GM06990 (cell line): ENCODE results near the gene CLEC2L.

ENCODE experiments used
- DNase-seq: peaks from one replicate; pipeline ENCODE4 v3.0.0-alpha.2; 2011; ENCODE audit not compliant: insufficient read length; ENCODE audit errors: extremely low read depth
- H3K27me3 ChIP-seq: replicated peaks from 2 replicates; pipeline ENCODE4 v1.6.0; 2011; ENCODE audit warnings: low read length; ENCODE audit not compliant: control insufficient read depth, insufficient read depth
- H3K36me3 ChIP-seq: 2 replicates; pipeline ENCODE4 v1.5.1; 2011; ENCODE audit warnings: low read length; ENCODE audit not compliant: control insufficient read depth, insufficient read depth
- H3K4me3 ChIP-seq: replicated peaks from 2 replicates; pipeline ENCODE4 v1.5.1; 2011; ENCODE audit warnings: low read depth, mild to moderate bottlenecking, control low read depth, low read length
- TF ChIP-seq, protein P1 (sequence below): IDR thresholded peaks from 2 replicates; pipeline ENCODE4 v1.5.1; 2011; ENCODE audit warnings: low read length, control low read depth, mild to moderate bottlenecking, inconsistent platforms; ENCODE audit not compliant: insufficient read depth, poor library complexity, severe bottlenecking

Gene CLEC2L

DNA sequence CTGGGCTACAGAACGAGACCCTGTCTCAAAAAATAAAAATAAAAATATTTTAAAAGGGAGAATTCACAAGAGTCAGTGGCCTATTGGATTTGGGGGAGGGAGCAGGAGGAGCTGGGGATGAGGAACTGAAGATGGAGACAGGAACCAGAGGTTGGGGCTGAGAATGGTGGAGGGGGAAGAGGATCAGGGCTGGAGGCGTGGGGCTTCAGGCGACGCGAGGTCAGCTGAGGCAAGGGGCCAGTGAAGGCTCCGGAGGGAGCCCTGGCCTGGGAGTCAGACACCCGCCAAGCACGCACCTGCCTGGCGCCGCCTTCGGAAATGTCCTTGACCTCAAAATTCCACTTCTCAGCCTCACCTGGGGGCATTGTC is 671 bp upstream of the CLEC2L start:
- TF ChIP-seq, protein P1, sequence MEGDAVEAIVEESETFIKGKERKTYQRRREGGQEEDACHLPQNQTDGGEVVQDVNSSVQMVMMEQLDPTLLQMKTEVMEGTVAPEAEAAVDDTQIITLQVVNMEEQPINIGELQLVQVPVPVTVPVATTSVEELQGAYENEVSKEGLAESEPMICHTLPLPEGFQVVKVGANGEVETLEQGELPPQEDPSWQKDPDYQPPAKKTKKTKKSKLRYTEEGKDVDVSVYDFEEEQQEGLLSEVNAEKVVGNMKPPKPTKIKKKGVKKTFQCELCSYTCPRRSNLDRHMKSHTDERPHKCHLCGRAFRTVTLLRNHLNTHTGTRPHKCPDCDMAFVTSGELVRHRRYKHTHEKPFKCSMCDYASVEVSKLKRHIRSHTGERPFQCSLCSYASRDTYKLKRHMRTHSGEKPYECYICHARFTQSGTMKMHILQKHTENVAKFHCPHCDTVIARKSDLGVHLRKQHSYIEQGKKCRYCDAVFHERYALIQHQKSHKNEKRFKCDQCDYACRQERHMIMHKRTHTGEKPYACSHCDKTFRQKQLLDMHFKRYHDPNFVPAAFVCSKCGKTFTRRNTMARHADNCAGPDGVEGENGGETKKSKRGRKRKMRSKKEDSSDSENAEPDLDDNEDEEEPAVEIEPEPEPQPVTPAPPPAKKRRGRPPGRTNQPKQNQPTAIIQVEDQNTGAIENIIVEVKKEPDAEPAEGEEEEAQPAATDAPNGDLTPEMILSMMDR, result no peak
- H3K27me3 ChIP-seq, result no peaks in the 10 kb centered on the region; the same call in 1 of the 2 replicates

DNA sequence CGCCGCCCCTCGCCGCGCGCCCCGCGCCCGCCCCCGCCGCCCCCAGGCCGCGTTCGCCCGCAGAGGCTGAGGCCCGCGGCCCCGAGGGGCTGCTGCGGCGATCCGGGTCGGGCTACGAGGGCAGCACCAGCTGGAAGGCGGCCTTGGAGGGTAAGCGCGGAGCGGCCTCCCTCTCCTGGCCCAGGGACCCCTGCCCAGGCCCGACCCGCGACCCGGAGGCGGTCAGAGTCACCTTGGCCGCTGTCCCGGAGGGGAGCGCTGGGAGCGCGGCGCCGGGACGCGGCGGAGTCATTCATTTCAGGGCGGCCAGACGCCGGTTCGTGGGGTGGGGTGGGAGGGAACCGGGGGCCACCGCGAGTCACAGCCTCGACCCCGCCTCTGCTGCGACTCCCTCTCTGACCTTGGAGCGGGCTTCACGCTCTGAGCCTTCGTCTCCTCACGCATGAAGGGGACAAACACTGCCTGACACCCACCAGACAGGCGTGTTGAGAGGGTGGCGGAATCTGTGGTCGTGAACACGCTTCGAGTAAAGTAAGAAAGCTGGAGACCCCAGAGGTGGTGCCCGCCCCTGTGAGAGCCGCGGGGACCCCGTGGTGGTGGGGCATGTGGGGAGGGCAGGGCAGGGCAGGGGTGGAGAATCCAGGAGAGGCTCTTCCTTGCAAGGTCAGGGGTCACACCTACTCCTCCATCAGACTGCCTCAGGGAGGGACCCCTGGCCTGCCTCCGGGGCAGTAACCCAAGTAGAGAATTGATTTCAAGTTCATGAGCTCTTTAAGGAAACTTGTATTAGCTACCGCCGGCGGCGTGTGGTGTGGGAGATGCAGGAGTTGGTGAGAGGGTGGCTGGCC is 707 bp downstream of the CLEC2L start:
- no peak for DNase-seq
- no peaks in the 10 kb centered on the region; the same call in 1 of the 2 replicates for H3K27me3 ChIP-seq
- no peaks in the 10 kb centered on the region for H3K36me3 ChIP-seq
- H3K4me3 ChIP-seq, result no peak overlapping the region
- TF ChIP-seq, protein P1, result no peak

More for the DNA sequence above, 671 bp upstream of the CLEC2L start:
- Histone ChIP-seq H3K36me3 (no peaks in the 10 kb centered on the region), H3K4me3 (no peak overlapping the region)
- DNase-seq, result no peak

DNA sequence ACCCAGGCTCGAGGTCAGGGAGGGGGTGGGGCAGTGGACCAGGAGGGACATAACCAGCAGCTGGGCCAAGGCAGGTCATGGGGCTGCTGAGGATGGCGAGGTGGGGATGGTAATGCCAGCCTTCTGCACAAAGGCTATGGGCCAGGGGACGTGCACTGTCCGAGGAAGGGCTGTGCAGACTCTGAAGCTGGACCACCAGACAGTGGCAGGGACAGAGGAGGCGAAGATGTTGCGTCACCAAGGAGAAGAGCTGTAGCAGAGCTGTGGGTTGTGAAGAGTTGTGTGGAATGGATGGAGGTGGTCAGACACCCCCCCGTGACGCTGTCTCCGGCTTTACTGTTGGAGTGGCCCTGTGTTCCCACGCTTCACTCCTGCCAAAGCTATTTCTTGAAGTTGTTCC is 1.8 kb downstream of the CLEC2L start:
- TF ChIP-seq, protein P1, result no peak
- Histone ChIP-seq H3K4me3 (no peak overlapping the region), H3K27me3 (no peaks in the 10 kb centered on the region; the same call in 1 of the 2 replicates), H3K36me3 (no peaks in the 10 kb centered on the region)
- DNase-seq, result no peak

- TF ChIP-seq, protein P1, result no peak
- no peaks in the 10 kb centered on the region for H3K36me3 ChIP-seq
- no peaks in the 10 kb centered on the region; the same call in 1 of the 2 replicates for H3K27me3 ChIP-seq
- no peak for DNase-seq
- H3K4me3 ChIP-seq, result no peak overlapping the region
These were observed 2.3 kb downstream of the CLEC2L start for GRCh38 chr7:139525750-139526149.

DNA sequence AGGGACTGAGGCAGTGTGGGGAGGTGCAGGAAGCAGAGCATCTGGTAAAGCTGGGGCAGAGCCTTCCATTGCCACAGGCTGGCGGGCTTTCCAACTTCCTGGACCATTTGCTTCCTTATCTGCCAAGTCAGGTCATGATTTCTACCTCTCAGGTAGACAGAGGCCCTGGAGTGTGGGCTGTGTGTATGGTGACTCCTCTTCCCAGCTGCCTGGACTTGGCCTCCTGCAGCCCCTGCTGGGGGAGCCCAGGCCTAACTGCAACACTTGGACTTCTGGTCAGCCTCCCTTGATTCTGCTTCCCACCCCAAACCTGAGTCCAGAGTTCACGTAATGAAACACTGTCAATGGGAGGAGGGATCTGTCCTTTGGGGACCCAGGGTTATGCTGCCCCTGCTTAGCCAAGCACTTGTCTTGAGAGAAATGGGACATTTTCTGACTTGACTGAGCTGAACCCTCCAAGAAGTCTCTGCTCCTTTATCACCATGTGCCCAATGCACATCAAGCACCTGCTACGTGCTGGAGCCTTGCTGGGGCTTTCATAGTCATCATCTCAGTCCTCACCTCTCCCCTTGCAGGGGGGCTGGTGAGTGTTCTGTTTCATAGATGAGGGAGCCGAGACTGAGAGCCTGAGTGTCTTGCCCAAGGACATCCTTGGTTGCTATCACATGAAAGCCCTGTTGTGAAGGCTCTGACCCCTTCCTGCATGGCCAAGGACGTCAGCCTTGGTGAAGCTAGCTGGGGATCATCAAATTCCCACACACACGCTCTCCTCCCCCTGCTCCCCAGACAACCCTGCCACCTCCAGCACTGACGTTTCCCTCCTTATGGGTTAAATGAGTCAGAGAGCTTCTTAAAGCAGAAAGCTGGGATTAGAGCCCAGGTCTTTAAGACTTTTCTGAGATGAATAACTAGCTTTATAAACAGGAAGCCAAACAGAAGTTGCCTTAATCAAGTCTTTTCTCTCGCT is 3.4 kb downstream of the CLEC2L start:
- H3K27me3 ChIP-seq, result no peaks in the 10 kb centered on the region; the same call in 1 of the 2 replicates
- TF ChIP-seq, protein P1, result no peak
- no peak for DNase-seq

More for the DNA sequence above, 3.4 kb downstream of the CLEC2L start:
- H3K36me3 ChIP-seq, result no peaks in the 10 kb centered on the region
- no peak overlapping the region for H3K4me3 ChIP-seq
